SK-N-SH treated with all-trans-retinoic acid at 6 μM for 48 hours (cell line): ENCODE data around the gene ZNF496.

Experiments
- ATAC-seq: fragments of 200-7000 bp; cut with Tn5 transposase; 3 replicates; pipeline ENCODE4 v1.9.1; 2020; ENCODE audit warnings: mild to moderate bottlenecking, moderate library complexity
- ARNTL ChIP-seq: fragments of 450-650 bp; formaldehyde crosslinking; IDR thresholded peaks from 2 replicates; pipeline ENCODE4 v1.5.0; 2020; ENCODE audit warnings: low read depth, mild to moderate bottlenecking, moderate library complexity, borderline replicate concordance
- BACH2 ChIP-seq: fragments of 250-450 bp; sonication (Bioruptor Pico); IDR thresholded peaks from 2 replicates; pipeline ENCODE4 v1.9.0; 2021; ENCODE audit warnings: mild to moderate bottlenecking, borderline replicate concordance
- CSDC2 ChIP-seq: fragments of 250-450 bp; sonication (Bioruptor Pico); IDR thresholded peaks from 2 replicates; pipeline ENCODE4 v1.5.0; 2020; ENCODE audit warnings: mild to moderate bottlenecking, moderate library complexity
- GLIS3 ChIP-seq: fragments of 250-450 bp; sonication (Bioruptor Pico); IDR thresholded peaks from 2 replicates; pipeline ENCODE4 v1.5.0; 2020; ENCODE audit warnings: mild to moderate bottlenecking, moderate library complexity
- ISL1 ChIP-seq: fragments of 250-450 bp; sonication (Bioruptor Pico); IDR thresholded peaks from 2 replicates; pipeline ENCODE4 v2.1.2; 2022; ENCODE audit warnings: mild to moderate bottlenecking, moderate library complexity
- OSR1 ChIP-seq: fragments of 250-450 bp; sonication (Bioruptor Pico); IDR thresholded peaks from 2 replicates; pipeline ENCODE4 v1.8.0; 2022; ENCODE audit warnings: moderate library complexity, mild to moderate bottlenecking, inconsistent platforms
- PATZ1 ChIP-seq: fragments of 250-450 bp; sonication (Bioruptor Pico); IDR thresholded peaks from 2 replicates; pipeline ENCODE4 v1.8.0; 2020; ENCODE audit warnings: mild to moderate bottlenecking, moderate library complexity, borderline replicate concordance
- PPARA ChIP-seq: fragments of 250-450 bp; sonication (Bioruptor Pico); IDR thresholded peaks from 2 replicates; pipeline ENCODE4 v1.5.0; 2020; ENCODE audit warnings: mild to moderate bottlenecking, borderline replicate concordance
- RARB ChIP-seq: fragments of 250-450 bp; sonication (Bioruptor Pico); IDR thresholded peaks from 2 replicates; pipeline ENCODE4 v1.8.0; 2021; ENCODE audit warnings: mild to moderate bottlenecking, moderate library complexity
- SNAI2 ChIP-seq: fragments of 250-450 bp; sonication (Bioruptor Pico); IDR thresholded peaks from 2 replicates; pipeline ENCODE4 v1.5.0; 2020; ENCODE audit warnings: mild to moderate bottlenecking, moderate library complexity
- TCF4 ChIP-seq: fragments of 250-450 bp; sonication (Bioruptor Pico); IDR thresholded peaks from 2 replicates; pipeline ENCODE4 v1.8.0; 2021; ENCODE audit warnings: mild to moderate bottlenecking, moderate library complexity, borderline replicate concordance
- TOX ChIP-seq: fragments of 250-450 bp; sonication (Bioruptor Pico); IDR thresholded peaks from 2 replicates; pipeline ENCODE4 v1.8.0; 2021; ENCODE audit warnings: mild to moderate bottlenecking, moderate library complexity, borderline replicate concordance
- TSHZ2 ChIP-seq: fragments of 250-450 bp; sonication (Bioruptor Pico); IDR thresholded peaks from 2 replicates; pipeline ENCODE4 v1.5.0; 2020; ENCODE audit warnings: mild to moderate bottlenecking, moderate library complexity
- ZC3H10 ChIP-seq: fragments of 250-450 bp; sonication (Bioruptor Pico); IDR thresholded peaks from 2 replicates; pipeline ENCODE4 v1.5.1; 2021; ENCODE audit warnings: mild to moderate bottlenecking, moderate library complexity
- ZFP30 ChIP-seq: fragments of 450-650 bp; formaldehyde crosslinking; IDR thresholded peaks from 2 replicates; pipeline ENCODE4 v1.5.0; 2022; ENCODE audit warnings: mild to moderate bottlenecking, moderate library complexity
- ZNF565 ChIP-seq: fragments of 450-650 bp; formaldehyde crosslinking; conservative IDR thresholded peaks from 2 replicates; pipeline ENCODE4 v1.5.0; 2020; ENCODE audit warnings: low read depth, mild to moderate bottlenecking, moderate library complexity
- ZNF70 ChIP-seq: fragments of 450-650 bp; formaldehyde crosslinking; IDR thresholded peaks from 2 replicates; pipeline ENCODE4 v1.5.0; 2020; ENCODE audit warnings: mild to moderate bottlenecking, moderate library complexity
- TF ChIP-seq, protein P1 (sequence below): fragments of 250-450 bp; sonication (Bioruptor Pico); IDR thresholded peaks from 2 replicates; pipeline ENCODE4 v1.5.1; 2020; ENCODE audit warnings: low read depth, mild to moderate bottlenecking, moderate library complexity
- TF ChIP-seq, protein P2 (sequence below): fragments of 250-450 bp; sonication (Bioruptor Pico); IDR thresholded peaks from 2 replicates; pipeline ENCODE4 v1.5.1; 2021; ENCODE audit warnings: mild to moderate bottlenecking, moderate library complexity

The ZNF496 gene

GRCh38 chr1:247274605-247275256, 56.9 kb downstream of the ZNF496 start (continued):
- TF ChIP-seq RARB, result no peak
- TF ChIP-seq TOX (CRISPR knock-in tag), result no peak

DNA sequence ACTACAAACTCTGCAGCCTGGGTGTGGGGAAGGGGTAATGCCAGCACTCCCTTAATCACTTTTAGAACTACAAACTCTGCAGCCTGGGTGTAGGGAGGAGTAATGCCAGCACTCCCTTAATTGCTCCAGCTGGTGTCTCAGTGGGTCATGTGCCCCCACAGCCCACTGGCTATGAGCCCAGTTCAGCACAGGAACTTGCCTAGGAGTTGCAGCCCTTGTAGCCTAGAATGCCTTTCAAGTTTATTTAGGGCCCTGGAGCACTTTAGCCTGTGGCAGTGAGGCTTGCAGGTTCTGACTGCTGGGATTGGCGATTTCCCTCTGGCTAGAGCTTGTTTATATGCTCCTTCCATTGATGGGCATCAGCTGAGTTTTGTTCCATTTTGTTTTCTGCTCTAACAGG, 58.7 kb downstream of the ZNF496 start:
- TF ChIP-seq OSR1 (CRISPR knock-in tag) (no peak), ZNF565 (CRISPR knock-in tag) (no peak), CSDC2 (CRISPR knock-in tag) (no peak), PPARA (CRISPR knock-in tag) (no peak), TOX (CRISPR knock-in tag) (no peak), PATZ1 (CRISPR knock-in tag) (no peak), ZNF70 (CRISPR knock-in tag) (no peak)
- TF ChIP-seq, protein P1, sequence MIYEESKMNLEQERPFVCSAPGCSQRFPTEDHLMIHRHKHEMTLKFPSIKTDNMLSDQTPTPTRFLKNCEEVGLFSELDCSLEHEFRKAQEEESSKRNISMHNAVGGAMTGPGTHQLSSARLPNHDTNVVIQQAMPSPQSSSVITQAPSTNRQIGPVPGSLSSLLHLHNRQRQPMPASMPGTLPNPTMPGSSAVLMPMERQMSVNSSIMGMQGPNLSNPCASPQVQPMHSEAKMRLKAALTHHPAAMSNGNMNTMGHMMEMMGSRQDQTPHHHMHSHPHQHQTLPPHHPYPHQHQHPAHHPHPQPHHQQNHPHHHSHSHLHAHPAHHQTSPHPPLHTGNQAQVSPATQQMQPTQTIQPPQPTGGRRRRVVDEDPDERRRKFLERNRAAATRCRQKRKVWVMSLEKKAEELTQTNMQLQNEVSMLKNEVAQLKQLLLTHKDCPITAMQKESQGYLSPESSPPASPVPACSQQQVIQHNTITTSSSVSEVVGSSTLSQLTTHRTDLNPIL (CRISPR knock-in tag), result no peak
- TF ChIP-seq, protein P2, sequence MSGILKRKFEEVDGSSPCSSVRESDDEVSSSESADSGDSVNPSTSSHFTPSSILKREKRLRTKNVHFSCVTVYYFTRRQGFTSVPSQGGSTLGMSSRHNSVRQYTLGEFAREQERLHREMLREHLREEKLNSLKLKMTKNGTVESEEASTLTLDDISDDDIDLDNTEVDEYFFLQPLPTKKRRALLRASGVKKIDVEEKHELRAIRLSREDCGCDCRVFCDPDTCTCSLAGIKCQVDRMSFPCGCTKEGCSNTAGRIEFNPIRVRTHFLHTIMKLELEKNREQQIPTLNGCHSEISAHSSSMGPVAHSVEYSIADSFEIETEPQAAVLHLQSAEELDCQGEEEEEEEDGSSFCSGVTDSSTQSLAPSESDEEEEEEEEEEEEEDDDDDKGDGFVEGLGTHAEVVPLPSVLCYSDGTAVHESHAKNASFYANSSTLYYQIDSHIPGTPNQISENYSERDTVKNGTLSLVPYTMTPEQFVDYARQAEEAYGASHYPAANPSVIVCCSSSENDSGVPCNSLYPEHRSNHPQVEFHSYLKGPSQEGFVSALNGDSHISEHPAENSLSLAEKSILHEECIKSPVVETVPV, result no peak
- no peak for ATAC-seq

- no peak for ATAC-seq
- no peak for TF ChIP-seq SNAI2 (CRISPR knock-in tag)
Observed at GRCh38 chr1:247270003-247270402, 61.7 kb downstream of the ZNF496 start.

DNA sequence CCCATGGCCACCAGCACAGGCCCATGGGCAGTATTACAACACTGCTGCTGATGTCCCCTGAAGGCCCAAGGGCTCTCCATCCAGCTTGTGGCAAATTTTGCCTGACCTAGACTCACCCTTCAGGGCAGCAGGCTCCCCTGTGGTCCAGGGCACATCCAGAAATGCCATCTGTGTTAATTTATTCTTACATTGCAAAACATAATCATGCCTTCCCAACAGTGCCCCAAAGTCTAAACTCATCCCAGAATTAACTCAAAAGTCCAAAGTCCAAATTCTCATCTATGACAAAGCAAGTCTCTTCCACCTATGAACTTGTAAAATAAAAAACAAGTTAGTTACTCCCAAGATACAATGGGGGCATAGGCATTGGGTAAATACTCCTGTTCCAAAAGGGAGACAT, 62.5 kb downstream of the ZNF496 start:
- no peak for ATAC-seq
- TF ChIP-seq ZNF70 (CRISPR knock-in tag) (no peak), CSDC2 (CRISPR knock-in tag) (no peak), ARNTL (no peak), ISL1 (no peak)
- TF ChIP-seq, all 23 proteins: peak for 0

GRCh38 chr1:247268390-247269045, 63.1 kb downstream of the ZNF496 start:
- TF ChIP-seq TCF4 (CRISPR knock-in tag), result no peak
- TF ChIP-seq BACH2 (CRISPR knock-in tag), result no peak
- TF ChIP-seq TSHZ2 (CRISPR knock-in tag), result no peak
- TF ChIP-seq ISL1, result no peak
- no peak for TF ChIP-seq ZC3H10 (CRISPR knock-in tag)
- TF ChIP-seq CSDC2 (CRISPR knock-in tag), result no peak
- TF ChIP-seq RARB, result no peak
- no peak for TF ChIP-seq ARNTL
- TF ChIP-seq TOX (CRISPR knock-in tag), result no peak
- no peak for TF ChIP-seq GLIS3 (CRISPR knock-in tag)
- TF ChIP-seq ZFP30 (CRISPR knock-in tag), result no peak
- ATAC-seq, result no peak
